Fibroblast of gingiva (primary cell): ENCODE data around the gene VMAC.
A peak's percentile ranks its signal among the peaks of the same experiment; 100 is the strongest.
"Not testable (repeated sequence)": the region's sequence is repeated elsewhere in the genome, so short reads cannot be mapped to it uniquely, and the experiment has no call there.

ENCODE experiments used
- DNase-seq: peaks from one replicate; pipeline ENCODE4 v3.0.0-alpha.2; 2011; ENCODE audit warnings: low read depth

The VMAC gene

DNA sequence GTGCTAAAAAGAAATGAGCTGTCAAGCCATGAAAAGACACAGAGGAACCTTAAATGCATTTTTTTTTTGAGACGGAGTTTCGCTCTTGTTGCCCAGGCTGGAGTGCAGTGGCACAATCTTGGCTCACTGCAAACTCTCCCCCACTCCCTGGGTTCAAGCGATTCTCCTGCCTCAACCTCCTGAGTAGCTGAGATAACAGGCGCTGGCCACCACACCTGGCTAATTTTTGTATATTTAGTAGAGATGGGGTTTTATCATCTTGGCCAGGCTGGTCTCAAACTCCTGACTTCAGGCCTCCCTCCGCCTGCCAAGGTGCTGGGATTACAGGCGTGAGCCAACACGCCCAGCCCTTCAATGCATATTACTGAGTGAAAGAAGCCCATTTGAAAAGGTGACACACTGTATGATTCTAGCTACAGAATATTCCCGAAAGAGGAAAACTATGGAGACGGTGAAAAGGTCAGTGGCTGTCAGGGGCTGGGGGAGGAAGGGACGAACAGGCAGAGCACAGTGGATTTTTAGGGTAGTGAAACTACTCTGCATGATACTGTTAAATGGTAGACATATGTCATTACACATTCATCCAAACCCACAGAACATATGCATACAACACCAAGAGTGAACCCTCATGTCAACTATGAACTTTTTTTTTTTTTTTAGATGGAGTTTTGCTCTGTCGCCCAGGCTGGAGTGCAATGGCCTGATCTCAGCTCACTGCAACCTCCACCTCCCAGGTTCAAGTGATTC, 20.4 kb upstream of the VMAC start:
- not testable (repeated sequence) for DNase-seq

DNA sequence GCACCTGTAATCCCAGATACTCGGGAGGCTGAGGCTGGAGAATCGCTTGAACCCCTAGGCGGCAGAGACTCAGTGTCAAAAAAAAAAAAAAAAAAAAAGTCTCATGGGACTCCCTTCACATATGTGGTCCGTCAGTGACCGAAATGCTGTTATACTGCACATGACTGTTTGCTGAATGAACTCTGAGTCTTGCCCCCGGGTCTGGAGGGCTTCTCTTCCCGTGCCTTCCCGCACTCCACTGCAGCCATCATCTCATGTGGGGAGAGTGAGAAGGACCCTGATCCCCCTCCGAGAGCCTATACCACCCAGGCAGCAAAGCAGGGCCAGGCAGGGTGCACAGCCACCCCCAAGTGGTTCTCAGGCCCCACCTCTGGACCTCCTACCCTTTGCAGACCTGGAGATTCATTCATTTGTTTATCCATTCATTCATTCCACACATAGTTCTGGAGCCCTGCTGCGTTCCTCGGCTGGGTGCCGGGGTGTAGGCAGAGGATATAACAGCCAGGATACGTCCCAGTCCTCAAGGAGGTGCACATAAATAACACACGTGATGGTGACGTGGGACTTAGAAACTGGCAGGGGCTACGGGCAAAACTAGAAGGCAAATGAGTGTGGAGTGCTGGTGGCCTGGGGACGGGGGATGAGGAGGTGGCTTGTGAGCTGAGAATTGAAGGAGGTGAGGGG, 15.2 kb upstream of the VMAC start:
- no peak for DNase-seq

DNA sequence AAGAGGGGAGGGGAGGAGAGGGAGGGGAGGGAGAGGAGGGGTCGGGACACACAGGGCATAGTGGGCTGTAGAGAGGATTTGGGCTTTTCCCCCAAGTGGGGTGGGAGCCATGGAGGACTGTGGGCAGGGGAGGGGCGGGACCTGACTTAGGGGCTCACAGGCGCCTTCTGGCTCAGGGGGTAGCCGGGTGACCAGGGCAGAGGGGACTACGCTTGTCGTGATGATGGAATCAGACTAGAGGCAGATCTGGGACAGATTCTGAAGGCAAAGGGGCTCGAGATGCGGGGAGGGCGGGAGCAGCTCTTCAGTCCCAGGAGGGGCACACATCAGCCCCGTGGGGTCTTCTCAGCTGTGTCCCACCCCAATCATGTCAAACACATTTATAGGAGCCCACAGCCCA, 14.6 kb upstream of the VMAC start:
- no peak for DNase-seq

DNA sequence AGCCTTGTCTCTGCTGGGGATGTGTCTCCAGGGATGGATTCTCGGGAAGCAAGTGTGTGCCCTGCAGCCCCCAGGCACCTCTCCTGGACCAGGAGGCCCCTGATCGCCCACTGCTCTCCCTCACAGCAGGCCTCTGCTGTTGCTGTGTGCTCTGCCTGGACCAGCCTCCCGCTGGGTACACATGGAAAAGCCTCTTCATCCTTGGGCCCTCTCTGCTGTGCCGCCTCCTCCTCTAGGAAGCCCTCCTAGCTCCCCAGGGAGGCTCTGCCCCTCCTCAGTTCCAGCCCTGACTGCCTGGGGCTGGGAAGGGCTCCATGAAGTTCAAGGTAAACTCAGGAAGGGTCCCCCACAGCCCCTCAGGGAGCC, 13.1 kb upstream of the VMAC start:
- DNase-seq, result no peak

DNA sequence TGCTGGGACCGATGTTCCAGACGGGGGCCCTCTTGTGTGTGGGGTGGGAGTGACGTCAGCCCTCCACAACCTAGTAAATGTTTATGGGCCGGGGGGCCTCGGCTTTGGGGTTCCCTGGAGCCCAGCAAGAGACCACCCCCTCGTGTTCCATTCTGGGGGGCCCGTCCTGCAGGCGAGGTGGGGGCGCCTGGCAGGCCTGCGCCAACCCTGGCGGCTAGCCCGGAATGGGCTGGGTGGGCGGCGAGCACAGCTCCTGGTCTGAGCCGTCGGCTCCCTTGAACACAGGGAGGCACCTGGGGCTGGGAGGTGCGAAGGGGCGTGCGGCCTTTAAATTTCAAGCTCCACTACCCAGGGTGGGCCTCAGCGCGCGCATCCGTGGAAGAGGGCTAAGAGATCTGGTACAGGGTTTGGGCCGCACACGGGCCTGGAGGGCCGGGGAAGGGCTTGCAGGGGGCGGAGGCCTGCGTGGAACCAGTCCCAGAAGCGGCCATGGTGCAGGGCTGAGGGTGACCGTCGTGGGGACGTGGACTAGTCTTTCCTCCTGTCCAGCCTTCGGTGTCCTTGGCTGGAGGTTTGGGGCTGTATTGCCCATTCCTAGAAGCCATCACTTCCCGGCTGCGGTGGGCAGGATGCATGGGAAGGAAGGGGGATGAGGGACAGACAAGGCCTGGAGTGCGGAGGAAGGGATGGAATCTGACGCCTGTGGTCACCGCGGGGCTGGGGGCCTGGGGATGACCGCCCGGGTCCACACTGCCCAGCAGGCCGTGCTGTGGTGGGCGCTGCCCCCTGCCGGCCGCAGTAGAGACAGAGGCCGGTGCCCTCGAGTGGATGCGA, 12.5 kb upstream of the VMAC start:
- DNase-seq, result peak; percentile 29

DNA sequence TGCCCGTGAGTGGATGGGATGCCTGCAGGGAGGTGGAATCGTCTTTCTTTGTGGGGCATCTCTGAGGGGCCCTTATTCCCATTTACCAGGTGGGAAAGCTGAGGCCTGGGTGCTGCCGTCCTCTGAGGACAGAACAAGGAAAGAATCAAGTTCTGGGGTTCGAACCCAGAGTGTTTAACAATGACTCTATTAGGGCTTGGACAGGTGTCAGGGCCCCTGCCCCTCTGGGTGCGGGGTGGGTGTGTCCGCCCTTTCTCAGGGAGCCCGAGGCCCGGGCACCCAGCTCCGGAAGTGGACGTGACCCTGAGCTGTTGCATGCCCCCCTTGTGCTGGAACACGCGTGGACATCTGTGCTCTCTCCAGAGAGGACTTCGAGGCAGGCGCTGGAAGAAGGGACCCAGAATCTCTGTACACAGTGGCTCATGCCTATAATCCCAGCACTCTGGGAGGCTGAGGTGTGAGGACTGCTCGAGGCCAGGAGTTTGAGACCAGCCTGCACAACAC, 11.8 kb upstream of the VMAC start:
- no peak for DNase-seq

DNA sequence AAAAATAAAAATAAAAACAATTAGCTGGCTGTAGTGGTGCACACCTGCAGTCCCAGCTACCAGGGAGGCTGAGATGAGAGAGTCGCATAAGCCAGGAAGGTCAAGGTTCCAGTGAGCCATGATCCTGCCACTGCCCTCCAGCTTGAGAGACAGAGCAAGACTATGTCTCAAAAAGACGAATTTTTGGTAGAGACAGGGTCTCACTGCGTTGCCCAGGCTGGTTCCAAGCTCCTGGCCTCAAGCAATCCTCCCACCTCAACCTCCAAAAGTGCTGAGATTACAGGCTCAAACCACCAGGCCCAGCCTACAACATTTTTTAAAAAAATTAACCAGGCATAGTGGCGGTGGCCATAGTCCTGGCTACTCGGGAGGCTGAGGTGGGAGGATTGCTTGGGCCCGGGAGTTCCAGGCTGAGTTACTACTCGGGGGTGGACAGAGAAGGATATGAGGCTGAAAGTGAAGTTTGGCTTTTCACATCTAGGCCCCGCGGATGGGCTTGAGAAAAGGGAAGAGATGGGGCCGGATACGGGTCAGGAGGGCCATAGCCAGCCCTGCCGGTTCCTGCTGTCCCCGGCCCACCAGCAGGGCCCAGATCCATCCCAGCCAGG, 11.3 kb upstream of the VMAC start:
- DNase-seq, result no peak

DNA sequence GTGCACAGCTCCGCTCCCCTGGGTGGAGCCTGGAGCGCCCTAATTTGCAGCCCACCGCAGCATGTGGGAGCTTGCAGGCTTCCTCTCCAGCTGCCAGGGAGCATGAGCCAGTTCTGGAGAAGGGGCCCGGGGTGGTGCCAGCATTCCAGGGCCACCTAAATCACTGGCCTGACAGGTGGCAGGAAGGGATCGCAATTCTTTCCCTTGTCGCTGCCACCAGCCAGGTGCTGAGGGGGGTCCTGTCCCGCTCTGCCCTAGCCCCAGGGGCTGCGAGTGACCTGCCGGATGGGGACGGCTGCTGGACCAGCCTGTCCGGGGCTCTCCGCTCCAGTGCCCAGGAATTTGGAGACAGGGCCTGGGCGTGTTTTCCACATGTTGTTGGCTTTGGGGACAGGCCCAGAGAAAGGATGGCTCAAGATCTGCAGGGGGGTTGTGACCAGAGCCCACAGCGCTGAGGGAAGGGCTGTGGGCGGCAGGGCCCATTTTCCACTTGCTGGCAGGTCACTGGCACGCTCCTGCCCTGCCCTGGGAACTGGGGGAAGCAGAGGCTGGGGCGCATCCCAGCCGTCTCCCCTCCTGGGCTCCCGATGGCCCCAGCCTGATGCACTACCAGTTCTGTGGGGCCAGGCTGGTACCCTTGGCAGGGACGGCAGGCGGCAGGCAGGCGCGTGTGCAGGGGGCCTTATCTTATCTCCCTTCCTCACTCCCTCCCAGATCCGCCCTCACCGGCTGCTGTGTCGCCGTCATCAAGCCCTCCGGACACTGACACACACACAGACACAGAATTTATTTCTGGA, 10.6 kb upstream of the VMAC start:
- DNase-seq, result peak; percentile 37

DNA sequence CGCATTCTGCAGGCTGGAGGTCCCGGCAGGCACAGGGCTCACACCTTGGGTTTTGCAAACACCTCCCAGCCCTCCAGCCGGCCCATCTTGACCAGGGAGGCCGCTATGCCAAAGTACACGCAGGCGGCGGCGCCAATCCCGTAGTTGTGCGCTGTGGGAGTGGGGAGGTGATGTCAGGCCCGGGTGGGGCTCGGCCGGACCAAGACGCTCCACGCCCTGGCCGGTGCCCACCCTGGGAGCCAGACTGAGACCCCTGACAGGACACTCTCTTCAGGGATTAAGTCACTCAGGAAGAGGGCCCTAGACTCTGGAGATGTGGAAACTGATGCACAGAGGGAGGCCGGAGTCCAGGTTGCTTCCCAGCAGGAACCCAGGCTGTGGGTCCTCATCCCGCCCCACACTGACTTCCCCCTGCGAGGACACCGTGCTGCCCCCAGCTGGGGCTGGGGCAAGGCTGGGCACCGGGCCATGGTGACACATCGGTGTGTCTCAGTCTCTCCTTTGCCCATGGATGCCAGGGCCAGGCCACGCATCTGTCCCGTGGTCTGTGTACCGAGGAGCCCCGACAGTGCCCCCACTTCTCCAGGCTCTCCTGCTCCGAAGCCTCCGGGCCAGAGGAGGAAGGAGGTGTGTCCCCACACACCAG, 9.8 kb upstream of the VMAC start:
- no peak for DNase-seq

DNA sequence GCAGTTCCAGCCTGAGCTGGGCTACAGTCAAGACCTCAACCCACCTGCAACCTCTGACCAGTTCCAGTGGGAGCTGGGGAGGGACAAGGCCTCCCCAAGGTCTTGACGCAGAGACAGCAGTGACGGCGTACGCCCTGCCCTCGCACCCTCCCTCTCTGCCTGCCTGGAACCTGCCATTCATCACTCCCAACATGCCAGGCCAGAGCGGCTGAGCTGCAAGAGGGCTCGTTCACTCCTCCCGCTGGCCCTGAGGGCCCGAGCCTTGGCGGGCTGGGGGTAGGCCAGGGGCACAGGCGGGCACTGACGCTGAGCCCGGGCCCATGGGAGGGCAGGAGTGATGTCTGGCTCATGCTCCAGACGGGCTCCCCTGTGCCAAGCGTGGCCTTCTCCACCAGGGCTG, 9.3 kb upstream of the VMAC start:
- no peak for DNase-seq

DNA sequence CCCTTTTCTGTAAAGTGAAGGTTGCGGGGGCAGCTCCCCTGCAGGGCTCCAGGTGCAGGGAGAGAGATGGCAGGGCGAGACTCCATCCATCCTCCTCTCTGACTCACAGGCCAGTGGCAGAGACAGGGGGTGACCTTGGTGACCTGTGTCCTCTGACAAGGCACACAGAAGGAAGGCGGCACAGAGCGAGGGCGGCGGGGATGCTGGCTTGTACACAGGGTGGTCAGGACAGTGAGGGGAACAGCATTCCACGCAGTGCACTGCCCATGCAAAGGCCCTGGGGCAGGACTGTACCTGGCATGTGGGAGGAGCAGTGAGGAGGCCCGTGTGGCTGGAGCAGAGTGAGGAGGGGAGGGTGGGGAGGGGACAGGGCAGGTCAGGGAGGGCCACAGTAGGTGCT, 8.8 kb upstream of the VMAC start:
- no peak for DNase-seq

DNA sequence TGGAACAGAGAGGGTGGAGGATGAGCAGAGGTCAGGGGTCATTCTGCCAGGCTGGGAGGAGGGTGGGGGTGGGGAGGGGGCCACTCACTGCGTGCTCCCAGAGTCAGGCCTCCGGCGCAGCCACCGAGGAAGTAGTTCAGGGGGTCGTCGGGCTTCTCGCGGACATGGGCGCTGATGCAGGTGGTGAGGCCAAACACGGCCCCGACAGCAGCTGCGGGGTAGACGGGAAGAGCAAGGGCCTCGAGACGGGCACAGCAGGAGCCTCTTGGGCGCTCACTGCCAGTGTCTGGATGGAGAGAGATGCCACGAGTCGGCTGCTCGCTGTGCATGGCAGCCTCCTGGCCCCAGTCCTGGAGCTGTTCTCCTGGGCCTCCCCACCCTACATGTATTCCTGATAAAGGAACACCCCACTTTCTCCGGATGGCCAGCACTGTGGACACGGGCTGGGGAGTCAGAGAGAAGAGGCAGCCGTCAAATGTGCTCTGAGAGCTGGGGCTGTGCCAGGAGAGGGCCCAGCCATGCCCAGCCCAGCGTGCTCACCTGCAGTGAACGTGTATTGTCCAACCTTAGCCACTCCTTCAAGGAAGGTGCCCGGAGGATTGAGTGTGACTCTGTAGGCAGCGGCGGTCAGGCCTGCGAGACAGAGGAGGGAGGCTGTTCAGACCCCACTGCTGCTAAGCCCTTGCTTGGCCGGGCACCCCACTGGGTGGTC, 8.2 kb upstream of the VMAC start:
- no peak for DNase-seq

DNA sequence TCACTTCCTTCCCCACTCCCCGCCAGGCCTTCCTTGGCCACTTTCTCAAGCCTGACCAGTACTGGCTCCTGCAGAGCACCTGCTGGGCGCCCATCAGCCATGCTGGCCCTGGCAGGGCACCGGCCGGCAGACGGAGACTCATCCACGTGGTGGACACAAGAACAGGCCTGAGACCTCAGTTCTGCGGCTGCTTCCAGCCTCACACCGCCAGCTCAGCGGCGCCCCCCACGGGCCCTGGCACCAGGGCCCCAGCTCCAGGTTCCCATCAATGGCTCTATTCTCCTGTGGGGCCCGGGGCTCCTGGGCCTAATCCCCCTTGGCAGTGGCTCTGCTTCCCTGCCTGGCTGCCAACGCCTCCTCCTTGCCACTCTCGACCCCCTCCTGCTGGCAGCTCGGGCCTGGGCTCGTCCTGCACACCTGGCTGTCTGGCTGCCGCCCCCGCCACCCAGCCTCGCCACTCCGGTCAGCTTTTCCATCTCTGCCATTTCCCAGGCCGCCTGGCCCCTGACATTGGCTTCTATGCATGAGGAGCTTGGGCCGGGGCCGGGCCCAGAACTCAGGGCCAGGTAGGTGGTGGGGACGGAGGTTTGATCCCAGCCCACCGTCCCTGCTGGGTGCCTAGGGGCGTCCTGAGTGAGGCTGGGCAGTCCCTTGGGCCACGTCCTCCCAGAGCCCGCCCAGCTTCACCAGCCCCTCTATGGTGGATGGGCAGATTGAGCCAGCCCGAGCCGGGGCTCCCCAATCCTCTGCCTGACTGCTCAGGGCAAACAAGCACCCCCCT, 7.3 kb upstream of the VMAC start:
- DNase-seq, result no peak

DNA sequence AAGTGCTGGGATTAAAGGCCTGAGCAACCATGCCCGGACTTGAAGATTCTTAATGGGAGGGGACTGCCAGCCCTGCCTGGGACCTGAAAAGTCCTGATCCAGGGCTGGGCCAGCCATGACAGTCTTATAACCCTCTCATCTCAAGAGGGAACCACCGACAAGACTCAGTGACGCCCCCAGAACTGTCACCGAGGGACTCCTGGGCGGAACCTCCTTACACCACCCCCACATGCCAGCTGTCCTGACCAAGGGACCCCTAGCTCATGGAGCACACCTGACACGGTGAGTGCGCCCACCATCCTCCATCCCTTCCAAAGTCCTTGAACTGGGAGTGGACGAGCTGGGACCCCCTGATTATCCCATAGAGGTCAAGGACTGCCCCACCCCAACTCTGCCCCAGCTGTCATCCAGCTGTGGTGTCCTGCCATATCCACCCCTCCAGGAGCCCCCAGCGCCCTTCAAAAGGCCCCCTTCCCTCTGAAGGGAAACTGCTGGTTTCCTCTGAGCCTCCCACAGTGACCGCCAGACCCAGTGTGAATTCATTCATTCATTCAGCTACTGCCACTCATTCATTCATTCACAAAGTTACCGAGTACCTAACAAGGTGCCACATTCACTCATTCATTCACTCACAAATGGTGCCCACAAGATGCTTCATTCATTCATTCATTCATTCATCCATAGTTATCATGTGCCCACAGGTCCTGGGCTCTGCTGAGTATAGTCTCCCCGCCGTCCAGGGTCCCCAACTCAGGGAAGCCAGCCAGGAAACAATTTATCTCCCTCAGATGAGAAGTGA, 4.7 kb upstream of the VMAC start:
- no peak for DNase-seq

DNA sequence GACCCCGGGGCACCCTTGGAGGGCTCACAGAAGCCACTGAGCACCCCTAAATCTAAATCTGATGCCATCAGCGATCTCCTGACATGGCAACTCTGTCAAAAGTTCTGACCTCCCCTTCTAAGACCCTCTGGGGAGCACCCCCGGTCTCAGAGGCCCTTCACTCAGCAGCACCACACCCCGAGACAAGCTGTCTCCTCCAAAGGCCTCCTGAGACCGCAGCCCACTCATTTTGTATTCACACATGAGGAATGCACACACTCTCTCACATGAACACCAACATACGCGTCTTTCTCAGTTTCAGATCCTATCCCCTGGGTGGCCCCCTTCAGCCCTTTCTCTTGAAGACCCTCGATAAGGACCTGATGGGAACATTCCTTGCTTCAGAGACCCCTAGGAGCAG, 3.7 kb upstream of the VMAC start:
- DNase-seq, result no peak

DNA sequence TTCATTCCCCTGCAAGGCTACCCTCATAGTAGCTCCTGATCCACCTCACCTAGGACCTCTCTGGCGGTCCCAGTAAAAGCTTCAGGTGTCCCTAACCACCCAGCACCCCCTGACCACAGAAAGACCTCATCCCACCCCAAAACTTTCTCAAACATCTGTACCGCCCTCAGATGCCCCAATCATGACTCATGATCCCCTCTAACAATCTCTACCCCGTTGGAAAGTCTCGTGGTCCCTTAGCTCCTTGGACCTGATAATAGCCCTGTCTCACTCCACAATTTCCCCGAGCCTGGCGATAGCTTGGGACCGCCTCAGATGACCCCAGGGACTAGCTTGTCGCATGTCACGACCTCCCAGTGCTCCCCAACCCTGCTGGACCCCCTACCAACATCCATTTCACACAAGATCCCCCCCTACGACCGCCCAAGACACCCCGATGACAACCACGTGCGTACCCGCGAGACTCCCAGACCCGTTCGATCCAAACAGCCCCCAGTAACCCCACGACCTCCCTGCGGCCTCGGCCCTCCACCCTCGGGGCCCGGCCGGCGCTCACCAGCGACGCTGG, 1.5 kb upstream of the VMAC start:
- peak; percentile 43 for DNase-seq

DNA sequence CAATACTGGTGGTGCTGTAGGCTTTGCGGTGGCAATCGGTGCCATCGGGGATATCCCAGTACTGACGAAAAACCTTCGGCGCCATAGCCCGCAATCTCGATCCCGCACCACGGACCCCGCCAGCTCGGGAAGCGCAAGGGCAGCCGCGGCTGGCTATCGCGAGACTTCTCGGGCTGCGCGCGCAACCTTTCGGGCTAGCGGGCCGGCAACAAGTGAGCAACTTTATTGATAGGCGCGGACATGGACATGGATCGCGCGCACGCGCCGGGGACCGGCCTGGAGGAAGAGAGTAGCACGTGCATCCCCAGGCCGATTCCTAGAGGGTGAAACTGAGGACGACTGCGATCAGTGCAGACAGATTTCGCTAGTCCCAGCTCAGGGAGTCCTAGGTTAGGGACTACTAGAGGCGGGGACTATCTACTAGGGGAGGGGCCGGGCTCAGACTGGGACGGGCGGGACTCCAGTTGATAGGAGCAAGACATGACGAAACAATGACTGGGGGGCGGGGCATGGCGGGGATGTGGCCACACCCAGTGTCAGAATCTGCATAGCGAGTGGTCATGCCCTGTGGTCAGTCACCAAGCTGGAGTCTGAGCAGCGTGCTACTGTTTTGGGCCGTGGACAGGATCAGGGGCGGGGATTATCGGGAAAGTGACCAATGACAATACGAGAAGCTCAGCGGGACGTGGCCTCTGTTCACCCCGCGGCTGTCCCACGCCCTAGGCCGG, 884 bp upstream of the VMAC start, which contains the start of gene NDUFA11:
TSS of gene NDUFA11 (minus strand) at position 167 of the 728 bp plus-strand sequence. CDS start at position 85, 82 bp downstream.
- peak; percentile 97 for DNase-seq
